GM12878 (cell line): ENCODE measurements around the gene ZFPM1. TPM values are rescaled to one million over a fixed set of nuclear protein-coding genes. Genes with fewer than 3 reads are reported as not detected.
A peak's percentile ranks its signal among the peaks of the same experiment; 100 is the strongest.

Source experiments
- ATAC-seq: fragments of 200-7000 bp; cut with Tn5 transposase; 3 replicates; pipeline ENCODE4 v1.9.1; 2020; ENCODE audit warnings: mild to moderate bottlenecking, moderate library complexity
- BruUV-seq: library from RNA; stranded (reverse); fragments of 400-500 nt; replicated peaks from 2 replicates; lab custom pipeline; 2021; lab: Mats Ljungman, UMichigan
- CTCF ChIA-PET: fragments of 300-600 bp; sonication (Branson Sonifier 250); formaldehyde crosslinking; extraction: SDS; loops from one replicate; lab custom pipeline; 2021; ENCODE audit warnings: inconsistent platforms; lab: Yijun Ruan, JAX
- POLR2A ChIA-PET: fragments of 350-600 bp; formaldehyde crosslinking; extraction: SDS; loops from one replicate; lab custom pipeline; 2021; ENCODE audit warnings: inconsistent platforms; lab: Charles Lee
- RAD21 ChIA-PET: fragments of 300-600 bp; sonication (Branson Sonifier 250); formaldehyde crosslinking; loops from one replicate; lab custom pipeline; 2023; ENCODE audit warnings: antibody characterized with exemption; ENCODE audit not compliant: unreplicated experiment; lab: Charles Lee
- SMC1A ChIA-PET: fragments of 300-600 bp; sonication (Branson Sonifier 250); formaldehyde crosslinking; loops from one replicate; lab custom pipeline; 2023; ENCODE audit not compliant: unreplicated experiment, uncharacterized antibody; lab: Charles Lee
- DNase-seq: peaks from one replicate; pipeline ENCODE4 v3.0.0-alpha.2; 2011; ENCODE audit warnings: low read depth, low spot score
- FAIRE-seq: peaks from 3 replicates; lab custom pipeline; 2011; peaks lifted over from hg19 to GRCh38; lab: Jason Lieb, UNC
- H2AFZ ChIP-seq: 2 replicates; pipeline ENCODE4 v1.6.0; 2011; ENCODE audit warnings: low read depth, low read length, control low read depth; ENCODE audit not compliant: control insufficient read depth
- H3K27ac ChIP-seq: 2 replicates; pipeline ENCODE4 v1.5.1; 2011; ENCODE audit warnings: control low read depth; ENCODE audit not compliant: control insufficient read depth, insufficient read depth
- H3K27me3 ChIP-seq, 2 experiments: replicated peaks in 1 of 2; 2 replicates each; pipeline versions ENCODE4 v1.6.0 to v1.6.1; 2011; ENCODE audit warnings: low read length in 1 of 2; ENCODE audit not compliant: control insufficient read depth in 2 of 2, insufficient read depth in 2 of 2
- H3K36me3 ChIP-seq, 2 experiments: 2 replicates each; pipeline ENCODE4 v1.5.1; 2011; ENCODE audit warnings: low read length in 1 of 2; ENCODE audit not compliant: control insufficient read depth in 2 of 2, insufficient read depth in 2 of 2
- H3K4me1 ChIP-seq: 2 replicates; pipeline ENCODE4 v1.6.1; 2011; ENCODE audit warnings: mild to moderate bottlenecking, low read length, moderate library complexity, mixed read lengths; ENCODE audit not compliant: control insufficient read depth, insufficient read depth
- H3K4me2 ChIP-seq: 2 replicates; pipeline ENCODE4 v1.6.0; 2011; ENCODE audit warnings: control low read depth; ENCODE audit not compliant: control insufficient read depth, insufficient read depth
- H3K4me3 ChIP-seq: fragments of 200-600 bp; sonication (generic); 2 replicates; pipeline ENCODE4 v1.5.1; 2016
- H3K79me2 ChIP-seq: 2 replicates; pipeline ENCODE4 v1.6.0; 2011; ENCODE audit warnings: low read length; ENCODE audit not compliant: control insufficient read depth, insufficient read depth
- H3K9ac ChIP-seq: 2 replicates; pipeline ENCODE4 v1.8.0; 2011; ENCODE audit warnings: low read length, control low read depth, mixed read lengths; ENCODE audit not compliant: control insufficient read depth, insufficient read depth
- H3K9me3 ChIP-seq: replicated peaks from 3 replicates; pipeline ENCODE4 v1.5.1; 2011; ENCODE audit warnings: mild to moderate bottlenecking, low read length; ENCODE audit not compliant: control insufficient read depth, insufficient read depth
- H4K20me1 ChIP-seq: 2 replicates; pipeline ENCODE4 v1.6.0; 2011; ENCODE audit not compliant: control insufficient read depth, insufficient read depth
- CBX5 ChIP-seq: sonication (generic); IDR thresholded peaks from 2 replicates; pipeline ENCODE4 v1.6.1; 2016; ENCODE audit warnings: low read depth, moderate library complexity, mild to moderate bottlenecking, inconsistent platforms
- REST ChIP-seq: IDR thresholded peaks from 2 replicates; pipeline ENCODE4 v1.6.1; 2012; ENCODE audit warnings: mild to moderate bottlenecking, low read depth, low read length
- SIN3A ChIP-seq: IDR thresholded peaks from 2 replicates; pipeline ENCODE4 v1.6.1; 2012; ENCODE audit warnings: low read depth, low read length, improper control_type of control experiment
- SMAD5 ChIP-seq: IDR thresholded peaks from 2 replicates; pipeline ENCODE4 v1.6.1; 2016; ENCODE audit warnings: antibody characterized with exemption, low read depth
- SREBF1 ChIP-seq: IDR thresholded peaks from 2 replicates; pipeline ENCODE4 v1.6.1; 2012; ENCODE audit warnings: mild to moderate bottlenecking, low read length
- ZBTB40 ChIP-seq: fragments of 450-650 bp; IDR thresholded peaks from 2 replicates; pipeline ENCODE4 v1.6.1; 2016; ENCODE audit warnings: mild to moderate bottlenecking, moderate library complexity, borderline replicate concordance
- WGBS: methylation state at CpG from one replicate; pipeline ENCODE4 v1.1.6; 2016; ENCODE audit warnings: low lambda C conversion rate; ENCODE audit not compliant: insufficient replicate concordance, insufficient coverage; ENCODE audit errors: missing lambda C conversion rate; 5-methylcytosine and 5-hydroxymethylcytosine counted together
- in situ Hi-C: fragments of 300-500 bp; cut with MboI; formaldehyde crosslinking; loops from 9 replicates; pipeline ENCODE4 v1.14.3; 2018; ENCODE audit warnings: mixed read lengths
- intact Hi-C: fragments of 100-400 bp; cut with micrococcal nuclease; formaldehyde crosslinking; loops from one replicate; pipeline ENCODE4 v1.14.2; 2022; ENCODE audit not compliant: unreplicated experiment
- polyA plus RNA-seq, 11 experiments: library from polyadenylated mRNA; depleted of rRNA in 4 of 11; unstranded in 6 of 11; stranded (reverse) in 5 of 11; fragments of >200 nt; fragmentation: Nextera tagmentation in 4 of 11; fragmentation: Illumina TruSeq in 1 of 11; extraction: Ambion mirVana in 4 of 11; extraction: Trizol in 1 of 11; gene quantifications; 1 replicate in 1 of 11; 2 replicates in 10 of 11; pipeline versions ENCODE4 v1.2.1 to v1.2.3, GENCODE V29; 2011 to 2016; ENCODE audit warnings: inconsistent platforms in 2 of 11, missing spikeins in 2 of 11, low read depth in 1 of 11
- total RNA-seq, 4 experiments: library from RNA; depleted of rRNA in 3 of 4; stranded (reverse); fragments of >200 nt in 3 of 4; fragmentation: Illumina TruSeq in 1 of 4; extraction: Trizol in 1 of 4; gene quantifications; 2 replicates each; pipeline versions ENCODE4 v1.2.1 to v1.2.3, GENCODE V29; 2013 to 2021

The ZFPM1 gene
- total and polyA plus RNA-seq, 10 of the 15 experiments (the other 5 are each of a cell fraction or from before 2014, with no cell fraction given), result 0.02 to 5.1 (median 0.30) TPM

GRCh38 chr16:88560714-88561484, 107.8 kb downstream of the ZFPM1 start:
- in situ Hi-C loops (no loop called here), intact Hi-C loops (no loop called here)

More at GRCh38 chr16:88560714-88561484, 107.8 kb downstream of the ZFPM1 start:
- Histone ChIP-seq H2AFZ (no peak overlapping the region), H3K4me2 (no peak overlapping the region), H3K4me3 (no peak overlapping the region), H3K4me1 (no peaks in the 10 kb centered on the region), H3K9ac (no peak overlapping the region), H3K27me3 (no peaks in the 10 kb centered on the region), H3K79me2 (no peaks in the 10 kb centered on the region), H3K9me3 (peaks cover 3% of the 10 kb centered on the region; the same call in 2 of the 3 replicates), H4K20me1 (no peaks in the 10 kb centered on the region), H3K27ac (no peak overlapping the region), H3K36me3 (no peaks in the 10 kb centered on the region)
- CTCF ChIA-PET, result interaction anchor here (1.0 to 2.6 kb wide), 9 partner anchors 10 to 123 kb away, joined by 3 to 7 read pairs (median 4); partner anchors contain the start of genes ZC3H18 and ZFPM1
- POLR2A ChIA-PET, result no interaction called here
- FAIRE-seq (no peak), ATAC-seq (peak; percentile 50), DNase-seq (no peak)
- RAD21 ChIA-PET, result interaction anchor here (0.8 to 1.7 kb wide), 5 partner anchors 35 to 122 kb away, joined by 3 to 8 read pairs (median 3); partner anchors contain the start of gene ZFPM1
- 33% methylated on average over 22 of the region's 22 CpGs for WGBS
- SMC1A ChIA-PET, result interaction anchor here (1.4 to 1.5 kb wide), 2 partner anchors 117 to 122 kb away, joined by 3 to 4 read pairs; no protein-coding TSS in a partner anchor
- BruUV-seq, result no TSS peak
- no peak for TF ChIP-seq SMAD5
- TF ChIP-seq REST, result peak; percentile 95
- peak; percentile 71 for TF ChIP-seq ZBTB40
- TF ChIP-seq SIN3A, result peak; percentile 58; the same call in 1 of the 2 replicates
- TF ChIP-seq CBX5, result no peak
- peak; percentile 93 for TF ChIP-seq SREBF1
